ENCODE measurements around the gene GDPD5.

The GDPD5 gene

GRCh38 chr11:75492181-75492820 is 33.4 kb downstream of the GDPD5 start:
- DNase-seq (ENCODE audit: low read depth) = peak; percentile 38

DNA sequence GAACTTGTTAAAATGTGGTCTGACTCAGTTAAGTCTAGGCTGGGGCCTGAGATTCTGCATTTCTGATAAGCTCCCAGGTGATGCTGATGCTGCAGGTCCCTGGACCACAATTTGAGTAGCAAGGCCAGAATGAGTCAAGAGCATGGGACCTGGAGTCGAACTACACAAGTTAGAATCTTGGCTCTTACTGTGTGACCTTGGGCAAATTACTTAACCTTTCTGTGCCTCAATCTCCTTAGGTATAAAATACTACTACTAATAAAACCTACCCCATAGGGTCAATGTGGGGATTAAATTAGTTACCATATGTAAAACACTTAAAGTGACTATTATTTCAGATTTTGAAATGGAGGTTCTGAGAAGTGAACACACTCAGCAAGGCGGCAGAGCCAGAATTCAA is 34.3 kb downstream of the GDPD5 start:
- DNase-seq (ENCODE audit: low read depth) = no peak

GRCh38 chr11:75490221-75491181 is 35.2 kb downstream of the GDPD5 start:
- DNase-seq (ENCODE audit: low read depth) = no peak

DNA sequence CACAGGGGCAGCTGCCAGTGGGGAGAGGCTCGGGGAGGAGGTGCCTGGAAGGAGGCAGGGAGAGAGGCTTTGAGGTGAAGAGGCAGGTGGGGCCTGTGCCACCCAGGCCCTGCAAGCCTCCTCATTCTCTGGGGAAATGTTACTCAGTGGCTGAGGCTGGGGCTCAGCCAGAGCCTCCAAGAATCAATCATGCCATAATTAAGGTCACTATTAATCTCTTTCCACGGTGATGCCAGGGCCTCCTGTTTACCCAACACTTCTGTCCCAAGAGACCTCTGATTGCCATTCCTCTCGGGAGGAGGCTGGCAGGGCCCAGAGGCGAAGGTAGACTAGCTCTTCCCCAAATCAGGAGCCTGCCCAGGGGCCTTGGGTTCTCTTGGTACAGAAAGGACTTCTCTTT is 38.4 kb downstream of the GDPD5 start:
- no peak for DNase-seq (ENCODE audit: low read depth)

GRCh38 chr11:75485742-75486141 is 40.0 kb downstream of the GDPD5 start:
- DNase-seq (ENCODE audit: low read depth) = no peak

DNA sequence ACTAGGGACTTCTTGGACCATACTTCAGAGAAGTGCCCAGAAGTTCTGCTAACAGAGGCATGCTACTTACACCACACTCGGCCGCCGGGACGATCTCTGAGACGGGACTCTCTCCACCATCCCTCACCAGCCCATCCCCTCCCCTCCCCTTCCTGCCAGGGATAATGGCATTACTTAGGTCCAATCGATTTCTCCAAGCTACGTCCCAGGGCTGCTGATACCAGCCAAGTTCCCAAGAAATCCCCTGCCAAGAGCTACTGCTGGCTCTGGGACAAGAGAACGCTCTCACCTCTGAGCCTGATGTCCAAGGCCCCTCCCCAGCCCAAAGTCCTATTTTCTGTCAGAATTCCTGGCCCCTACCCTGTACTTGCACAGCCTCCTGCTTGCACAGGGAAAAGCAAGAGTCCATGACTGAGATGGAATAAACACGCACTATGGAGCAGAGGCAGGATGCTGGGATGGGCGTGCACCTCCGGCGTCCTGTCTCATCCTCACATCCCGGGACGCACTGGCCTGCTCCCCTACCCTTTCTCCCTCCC is 42.7 kb downstream of the GDPD5 start:
- no peak for DNase-seq (ENCODE audit: low read depth)

DNA sequence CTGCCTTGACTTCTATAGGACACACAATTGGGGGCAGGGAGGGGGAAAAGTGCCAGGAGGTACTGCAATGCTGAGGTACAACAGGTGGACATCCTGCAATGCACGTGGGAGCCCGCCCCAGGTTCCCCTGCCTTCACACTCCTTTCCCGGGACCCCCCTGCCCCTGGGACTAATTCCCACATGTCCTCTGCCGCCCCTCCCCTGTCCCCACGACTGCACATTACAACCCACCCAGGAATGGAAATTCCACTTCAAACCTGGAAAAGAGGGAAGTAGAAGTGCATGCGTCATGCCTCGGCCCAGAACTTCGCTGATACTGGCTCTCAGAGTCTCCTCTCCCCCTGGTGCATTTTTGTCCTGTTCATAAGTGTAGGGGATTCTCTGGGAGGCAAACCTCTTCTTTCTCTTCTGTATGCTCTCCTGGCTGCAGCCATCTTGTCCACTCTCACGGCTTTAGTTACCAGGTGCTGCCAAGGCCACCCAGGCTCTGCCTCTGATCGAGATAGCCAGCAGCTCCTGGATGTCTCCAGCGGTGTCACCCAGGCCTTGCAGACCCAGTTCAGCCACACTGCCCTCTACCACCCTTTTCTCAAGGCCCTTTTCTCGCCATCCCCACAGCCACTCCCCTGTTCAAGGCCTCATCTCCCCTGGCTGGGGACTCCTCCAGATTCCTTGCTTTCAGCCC is 43.7 kb downstream of the GDPD5 start:
- DNase-seq (ENCODE audit: low read depth) = no peak

GRCh38 chr11:75481223-75481921 is 44.4 kb downstream of the GDPD5 start:
- no peak for DNase-seq (ENCODE audit: low read depth)

GRCh38 chr11:75480185-75481175 is 45.3 kb downstream of the GDPD5 start:
- no peak for DNase-seq (ENCODE audit: low read depth)

GRCh38 chr11:75479597-75480145 is 46.1 kb downstream of the GDPD5 start:
- DNase-seq (ENCODE audit: low read depth) = no peak

GRCh38 chr11:75478783-75479596 is 46.8 kb downstream of the GDPD5 start:
- DNase-seq (ENCODE audit: low read depth) = no peak

DNA sequence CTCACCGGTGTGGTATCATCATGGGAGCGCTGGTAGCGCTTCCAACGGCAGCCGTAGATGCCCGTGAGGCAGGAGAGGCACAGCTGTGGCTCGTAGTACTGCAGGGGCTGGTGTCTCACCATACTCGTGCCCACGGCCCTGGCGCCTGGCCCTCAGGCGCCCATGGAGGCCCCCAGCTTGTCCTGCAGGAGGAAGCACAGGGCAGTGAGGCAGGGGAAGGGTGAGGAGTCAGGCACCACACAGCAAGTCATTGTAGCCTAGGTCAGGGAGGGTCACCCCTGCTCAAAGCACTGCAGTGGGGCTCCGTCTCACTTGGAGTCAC is 48.2 kb downstream of the GDPD5 start:
- DNase-seq (ENCODE audit: low read depth) = no peak

- DNase-seq (ENCODE audit: low read depth) = no peak
Measured at GRCh38 chr11:75476739-75477613, 48.8 kb downstream of the GDPD5 start.

DNA sequence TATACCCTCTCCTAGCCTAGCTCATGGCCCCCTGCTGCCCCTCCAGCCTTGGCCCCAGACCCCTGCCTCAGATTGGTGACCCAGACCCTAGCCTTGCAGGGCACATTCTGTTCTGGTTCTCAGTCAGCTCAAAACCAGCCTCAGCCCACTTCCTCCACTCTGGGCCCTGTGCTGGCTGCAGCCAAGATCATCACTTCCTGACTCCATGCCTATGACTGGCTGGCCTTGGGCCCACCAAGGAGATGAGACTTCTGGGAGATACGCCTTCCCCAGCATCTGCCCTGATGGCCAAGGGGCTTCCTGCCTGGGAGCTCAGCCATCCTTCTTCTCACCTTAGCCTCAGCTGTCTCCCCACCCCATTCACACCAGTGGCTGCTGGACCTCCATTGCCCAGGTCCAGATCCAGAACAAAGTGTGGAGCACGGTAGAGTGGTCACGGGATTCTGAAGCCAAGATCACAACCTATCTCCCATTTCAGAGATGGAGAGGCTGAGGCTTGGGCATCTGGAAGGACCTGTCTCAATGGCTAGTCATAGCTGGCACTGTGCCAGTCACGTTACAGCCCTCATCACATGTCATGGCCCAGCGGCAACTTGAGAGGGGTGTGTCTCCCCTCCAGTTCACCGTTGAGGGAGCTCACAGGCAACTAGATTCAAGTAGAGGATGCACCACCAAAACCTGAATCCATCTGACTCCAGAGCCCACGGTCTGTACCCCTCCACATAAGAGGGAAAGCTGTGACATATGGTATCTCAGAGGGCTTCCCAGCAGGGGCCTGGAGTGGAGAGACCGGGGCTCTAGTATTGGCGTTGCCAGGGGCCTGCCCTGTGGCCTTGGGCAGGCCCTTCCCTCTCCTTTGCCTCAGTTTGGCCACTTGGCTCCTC is 49.7 kb downstream of the GDPD5 start:
- DNase-seq (ENCODE audit: low read depth) = no peak

DNA sequence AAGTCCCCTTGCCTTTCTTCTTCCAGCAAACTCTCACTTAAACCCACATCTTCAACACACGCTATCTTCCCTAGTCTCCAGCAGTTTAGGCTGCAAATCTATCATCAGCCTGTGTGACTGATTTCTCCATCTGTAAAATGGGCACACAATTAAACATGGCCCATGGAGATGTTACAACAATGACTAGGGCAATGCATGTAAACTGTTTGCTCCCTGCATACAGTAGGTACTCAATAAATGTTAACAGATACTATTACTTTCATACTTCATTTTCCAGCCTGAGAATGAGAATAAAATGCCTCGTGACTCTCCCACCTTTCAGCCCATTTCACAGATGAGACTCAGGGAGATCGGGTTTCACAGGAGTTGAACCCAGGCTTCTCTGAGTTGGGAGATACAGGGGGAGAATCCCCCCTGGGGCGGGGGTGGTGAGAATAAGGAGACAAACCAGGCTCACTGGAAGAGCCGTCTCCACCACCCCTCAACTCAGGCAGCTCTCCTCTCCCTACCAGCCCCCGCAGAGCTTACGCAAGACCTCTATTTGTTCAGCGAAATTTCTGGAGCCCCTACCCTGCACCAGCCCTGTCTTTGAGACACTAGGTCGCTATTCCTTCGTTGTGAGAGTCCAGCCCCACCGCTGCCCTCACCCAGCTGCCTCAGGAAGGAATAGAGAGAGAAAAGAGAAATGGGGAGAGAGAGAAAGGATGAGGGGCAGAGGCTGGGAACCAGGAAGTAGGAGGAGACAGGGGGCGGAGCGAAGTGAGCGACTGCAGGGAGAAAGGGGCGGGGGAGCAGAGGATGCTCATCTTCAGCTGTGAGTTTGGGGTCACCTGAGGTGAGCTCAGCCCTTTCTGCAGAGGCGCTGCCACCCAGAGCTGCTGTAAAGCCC is 50.6 kb downstream of the GDPD5 start:
- peak; percentile 33 for DNase-seq (ENCODE audit: low read depth)

DNA sequence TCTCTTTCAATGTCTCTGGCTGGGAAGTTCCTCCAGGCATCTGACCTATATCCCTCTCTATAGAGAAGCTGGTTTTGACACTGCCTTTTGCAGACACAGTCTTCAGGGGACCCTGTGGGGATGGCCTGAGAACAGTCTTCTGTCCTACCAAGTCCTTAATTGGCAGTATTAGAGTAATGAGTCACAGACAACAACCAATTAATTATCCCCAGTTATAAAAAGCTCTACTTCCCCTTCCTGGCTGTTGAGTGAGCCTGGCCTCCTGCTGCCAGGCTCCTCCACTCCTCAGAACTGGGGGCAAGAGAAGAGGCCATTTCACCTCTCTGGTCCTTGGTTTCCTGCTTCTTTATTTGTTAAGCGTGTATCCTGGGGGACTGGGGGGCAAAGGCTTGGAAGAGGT is 51.5 kb downstream of the GDPD5 start:
- DNase-seq (ENCODE audit: low read depth) = no peak

- DNase-seq (ENCODE audit: low read depth) = no peak
Measured at GRCh38 chr11:75473684-75474083, 52.1 kb downstream of the GDPD5 start.
